ENCODE results near the gene COL1A1.

COL1A1 gene

GRCh38 chr17:50148226-50149090, 53.0 kb downstream of the COL1A1 start:
- no peak for TF ChIP-seq EZH2 (IDR thresholded peaks at IDR 0.05; ENCODE audit: borderline replicate concordance, low read length)
- TF ChIP-seq CTCF (IDR thresholded peaks at IDR 0.05; ENCODE audit: low read length): no peak
- H3K4me1 ChIP-seq (ENCODE audit: insufficient read depth, low read length, severe bottlenecking): peaks cover 35% of the 10 kb centered on the region
- H3K27me3 ChIP-seq (ENCODE audit: insufficient read depth, low read length): no peaks in the 10 kb centered on the region
- H3K9me2 ChIP-seq (ENCODE audit: low read depth, low read length): no peaks in the 10 kb centered on the region
- H3K36me3 ChIP-seq (ENCODE audit: insufficient read depth, low read length): peaks cover 23% of the 10 kb centered on the region
- H3K79me2 ChIP-seq (ENCODE audit: insufficient read depth, low read length): no peaks in the 10 kb centered on the region
- no peaks in the 10 kb centered on the region for H3K9me3 ChIP-seq (ENCODE audit: low read length)
- H3K9ac ChIP-seq (ENCODE audit: low read length): peak overlapping the region; percentile 93
- peak overlapping the region; percentile 69 for H3K4me2 ChIP-seq (ENCODE audit: low read length)
- no peaks in the 10 kb centered on the region for H4K20me1 ChIP-seq (ENCODE audit: insufficient read depth, low read length)
- no peaks in the 10 kb centered on the region for H3F3A ChIP-seq (ENCODE audit: insufficient read depth, low read length)
- H3K4me3 ChIP-seq (ENCODE audit: low read depth, low read length, poor library complexity, severe bottlenecking): peak overlapping the region; percentile 80
- H2AFZ ChIP-seq (ENCODE audit: low read length): no peak overlapping the region
- H3K27ac ChIP-seq (ENCODE audit: low read depth, low read length, poor library complexity, severe bottlenecking): peak overlapping the region; percentile 66

DNA sequence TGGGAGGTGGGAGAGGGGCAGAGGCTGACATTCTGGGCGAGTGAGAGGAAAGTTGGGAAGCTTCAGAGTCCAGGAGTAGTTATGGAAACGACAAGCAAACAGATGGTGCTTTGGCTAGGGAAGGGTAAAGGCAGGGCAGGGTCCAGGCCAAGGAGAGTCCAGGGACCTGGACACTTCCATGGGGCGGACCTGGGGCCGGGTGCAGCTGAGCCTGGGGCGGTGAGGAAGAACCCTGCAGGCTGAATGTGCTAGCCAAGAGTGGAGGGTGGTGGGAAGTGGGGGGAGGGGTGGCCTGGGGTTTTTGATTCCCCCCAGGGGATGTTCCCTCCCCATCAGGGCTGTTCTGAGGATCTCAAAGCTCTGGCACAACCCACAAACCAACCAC, 53.6 kb downstream of the COL1A1 start:
- Histone ChIP-seq H3K9me3 (ENCODE audit: low read length) (no peaks in the 10 kb centered on the region), H3K9me2 (ENCODE audit: low read depth, low read length) (no peaks in the 10 kb centered on the region), H4K20me1 (ENCODE audit: insufficient read depth, low read length) (no peaks in the 10 kb centered on the region), H3K4me2 (ENCODE audit: low read length) (peak overlapping the region; percentile 69), H2AFZ (ENCODE audit: low read length) (no peak overlapping the region), H3K79me2 (ENCODE audit: insufficient read depth, low read length) (no peaks in the 10 kb centered on the region), H3K4me1 (ENCODE audit: insufficient read depth, low read length, severe bottlenecking) (peaks cover 35% of the 10 kb centered on the region), H3K27ac (ENCODE audit: low read depth, low read length, poor library complexity, severe bottlenecking) (peak overlapping the region; percentile 66), H3K4me3 (ENCODE audit: low read depth, low read length, poor library complexity, severe bottlenecking) (peak overlapping the region; percentile 80), H3K27me3 (ENCODE audit: insufficient read depth, low read length) (no peaks in the 10 kb centered on the region), H3K36me3 (ENCODE audit: insufficient read depth, low read length) (peaks cover 29% of the 10 kb centered on the region), H3F3A (ENCODE audit: insufficient read depth, low read length) (no peaks in the 10 kb centered on the region), H3K9ac (ENCODE audit: low read length) (peak overlapping the region; percentile 93)
- TF ChIP-seq CTCF (IDR thresholded peaks at IDR 0.05; ENCODE audit: low read length) (no peak), EZH2 (IDR thresholded peaks at IDR 0.05; ENCODE audit: borderline replicate concordance, low read length) (no peak)

DNA sequence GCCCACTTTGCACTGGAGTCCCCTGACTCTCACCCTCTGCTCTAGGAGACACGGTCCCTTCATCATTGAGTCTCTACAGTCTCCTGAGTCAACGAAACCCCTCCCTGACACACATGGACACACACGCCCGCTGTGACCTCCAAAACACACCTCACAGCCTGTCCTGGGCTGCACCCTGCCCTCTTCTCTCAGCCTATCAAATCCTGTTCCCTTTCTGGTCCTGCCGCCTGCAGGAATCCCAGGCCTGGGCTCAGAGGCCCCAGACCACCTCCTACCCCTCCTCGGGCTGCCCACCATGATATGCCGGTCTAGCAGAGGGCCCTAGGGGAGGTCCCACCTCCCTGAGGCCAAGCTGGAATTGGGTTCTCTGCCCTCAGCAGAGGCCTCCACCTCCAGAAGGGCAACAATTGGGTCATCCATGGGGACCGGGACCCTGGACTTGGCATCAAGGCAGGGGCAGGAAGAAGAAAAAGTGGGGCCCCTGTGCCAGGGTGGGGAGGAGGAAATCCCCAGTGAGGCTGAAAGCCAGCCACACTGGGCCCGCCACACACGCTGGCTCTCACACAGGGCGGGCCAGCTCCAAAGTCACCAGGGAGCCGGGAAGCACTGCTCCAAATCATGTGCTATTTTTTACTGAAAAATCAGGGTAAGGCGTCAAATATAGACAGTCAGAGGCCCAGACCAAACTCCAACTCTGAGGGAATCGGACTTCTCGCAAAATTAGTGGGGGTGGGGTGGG, 54.3 kb downstream of the COL1A1 start:
- H3K27ac ChIP-seq (ENCODE audit: low read depth, low read length, poor library complexity, severe bottlenecking): peak overlapping the region; percentile 66
- peak overlapping the region; percentile 93 for H3K9ac ChIP-seq (ENCODE audit: low read length)
- peaks cover 36% of the 10 kb centered on the region for H3K36me3 ChIP-seq (ENCODE audit: insufficient read depth, low read length)
- no peaks in the 10 kb centered on the region for H3K79me2 ChIP-seq (ENCODE audit: insufficient read depth, low read length)
- no peaks in the 10 kb centered on the region for H3K9me3 ChIP-seq (ENCODE audit: low read length)
- peaks cover 30% of the 10 kb centered on the region for H3K4me1 ChIP-seq (ENCODE audit: insufficient read depth, low read length, severe bottlenecking)
- peak overlapping the region; percentile 69 for H3K4me2 ChIP-seq (ENCODE audit: low read length)
- H3K4me3 ChIP-seq (ENCODE audit: low read depth, low read length, poor library complexity, severe bottlenecking): peak overlapping the region; percentile 80
- H4K20me1 ChIP-seq (ENCODE audit: insufficient read depth, low read length): no peaks in the 10 kb centered on the region
- no peak overlapping the region for H2AFZ ChIP-seq (ENCODE audit: low read length)
- H3F3A ChIP-seq (ENCODE audit: insufficient read depth, low read length): no peaks in the 10 kb centered on the region
- no peaks in the 10 kb centered on the region for H3K27me3 ChIP-seq (ENCODE audit: insufficient read depth, low read length)
- TF ChIP-seq EZH2 (IDR thresholded peaks at IDR 0.05; ENCODE audit: borderline replicate concordance, low read length): no peak
- TF ChIP-seq CTCF (IDR thresholded peaks at IDR 0.05; ENCODE audit: low read length): no peak
- no peaks in the 10 kb centered on the region for H3K9me2 ChIP-seq (ENCODE audit: low read depth, low read length)

Data from OCI-LY1 (cell line).